Stimulated activated naive CD8-positive, alpha-beta T cell treated with anti-CD3 and anti-CD28 coated beads, Interleukin-15, Interleukin-2, amounts not matched to agents 100 ng/mL and 50 ng/mL, for 24 hours (primary cell): ENCODE data around the gene NTPCR.
"Not testable (repeated sequence)": the region's sequence is repeated elsewhere in the genome, so short reads cannot be mapped to it uniquely, and the experiment has no call there.

Source experiments
- H3K27ac Mint-ChIP-seq: one replicate; pipeline ENCODE4 v1.8.0; 2021; ENCODE audit warnings: mild to moderate bottlenecking, mixed read lengths
- H3K27me3 Mint-ChIP-seq: one replicate; pipeline ENCODE4 v1.8.0; 2021; ENCODE audit warnings: mixed read lengths
- H3K36me3 Mint-ChIP-seq: one replicate; pipeline ENCODE4 v1.8.0; 2021; ENCODE audit warnings: low read depth, mixed read lengths
- H3K4me1 Mint-ChIP-seq: one replicate; pipeline ENCODE4 v1.8.0; 2021; ENCODE audit warnings: low read depth, mixed read lengths
- H3K4me3 Mint-ChIP-seq: one replicate; pipeline ENCODE4 v1.8.0; 2021; ENCODE audit warnings: mild to moderate bottlenecking, mixed read lengths
- H3K9me3 Mint-ChIP-seq: one replicate; pipeline ENCODE4 v1.8.0; 2021; ENCODE audit warnings: mixed read lengths

Gene NTPCR

GRCh38 chr1:232995189-232995588, 44.8 kb downstream of the NTPCR start:
- peaks cover 67% of the 10 kb centered on the region for H3K36me3 Mint-ChIP-seq
- H3K9me3 Mint-ChIP-seq, result peaks cover 16% of the 10 kb centered on the region
- H3K27ac Mint-ChIP-seq, result no peak overlapping the region
- no peak overlapping the region for H3K4me3 Mint-ChIP-seq
- H3K27me3 Mint-ChIP-seq, result no peaks in the 10 kb centered on the region
- peaks cover 7% of the 10 kb centered on the region for H3K4me1 Mint-ChIP-seq

GRCh38 chr1:232996143-232996542, 45.7 kb downstream of the NTPCR start:
- Mint-ChIP-seq H3K27ac (no peak overlapping the region), H3K4me3 (no peak overlapping the region), H3K36me3 (peaks cover 71% of the 10 kb centered on the region), H3K4me1 (peaks cover 3% of the 10 kb centered on the region), H3K9me3 (peaks cover 16% of the 10 kb centered on the region), H3K27me3 (no peaks in the 10 kb centered on the region)

GRCh38 chr1:232998138-232998537, 47.7 kb downstream of the NTPCR start:
- H3K4me1 Mint-ChIP-seq, result no peaks in the 10 kb centered on the region
- H3K36me3 Mint-ChIP-seq, result peaks cover 59% of the 10 kb centered on the region
- H3K4me3 Mint-ChIP-seq, result no peak overlapping the region
- no peak overlapping the region for H3K27ac Mint-ChIP-seq
- no peaks in the 10 kb centered on the region for H3K27me3 Mint-ChIP-seq
- H3K9me3 Mint-ChIP-seq, result peaks cover 14% of the 10 kb centered on the region

GRCh38 chr1:232998646-232999045, 48.2 kb downstream of the NTPCR start:
- Mint-ChIP-seq H3K4me3 (no peak overlapping the region), H3K9me3 (peaks cover 11% of the 10 kb centered on the region), H3K27me3 (no peaks in the 10 kb centered on the region), H3K27ac (no peak overlapping the region), H3K4me1 (no peaks in the 10 kb centered on the region), H3K36me3 (peaks cover 60% of the 10 kb centered on the region)

- Mint-ChIP-seq H3K9me3 (no peaks in the 10 kb centered on the region), H3K27ac (no peak overlapping the region), H3K4me1 (no peaks in the 10 kb centered on the region), H3K27me3 (no peaks in the 10 kb centered on the region), H3K36me3 (peaks cover 51% of the 10 kb centered on the region), H3K4me3 (no peak overlapping the region)
Measured at GRCh38 chr1:232999956-233000625, 49.7 kb downstream of the NTPCR start.

- not testable (repeated sequence) for H3K4me3 Mint-ChIP-seq
- peaks cover 26% of the 10 kb centered on the region for H3K36me3 Mint-ChIP-seq
Measured at GRCh38 chr1:233003638-233004037, 53.2 kb downstream of the NTPCR start.

GRCh38 chr1:233004451-233004850, 54.0 kb downstream of the NTPCR start:
- Mint-ChIP-seq H3K9me3 (no peaks in the 10 kb centered on the region), H3K36me3 (peaks cover 22% of the 10 kb centered on the region), H3K27ac (no peak overlapping the region), H3K4me3 (no peak overlapping the region), H3K4me1 (no peaks in the 10 kb centered on the region), H3K27me3 (no peaks in the 10 kb centered on the region)

More at GRCh38 chr1:233003638-233004037, 53.2 kb downstream of the NTPCR start:
- not testable (repeated sequence) for H3K27ac Mint-ChIP-seq, H3K9me3 Mint-ChIP-seq, H3K27me3 Mint-ChIP-seq, H3K4me1 Mint-ChIP-seq

GRCh38 chr1:233005156-233005555, 54.7 kb downstream of the NTPCR start:
- no peak overlapping the region for H3K4me3 Mint-ChIP-seq
- H3K27ac Mint-ChIP-seq, result no peak overlapping the region
- no peaks in the 10 kb centered on the region for H3K4me1 Mint-ChIP-seq
- peaks cover 22% of the 10 kb centered on the region for H3K36me3 Mint-ChIP-seq
- no peaks in the 10 kb centered on the region for H3K27me3 Mint-ChIP-seq
- no peaks in the 10 kb centered on the region for H3K9me3 Mint-ChIP-seq

GRCh38 chr1:233005703-233006102, 55.3 kb downstream of the NTPCR start:
- Mint-ChIP-seq H3K36me3 (peaks cover 19% of the 10 kb centered on the region), H3K9me3 (no peaks in the 10 kb centered on the region)

GRCh38 chr1:233006108-233006507, 55.7 kb downstream of the NTPCR start:
- Mint-ChIP-seq H3K36me3 (peaks cover 19% of the 10 kb centered on the region), H3K4me3 (no peak overlapping the region), H3K27me3 (no peaks in the 10 kb centered on the region), H3K9me3 (no peaks in the 10 kb centered on the region), H3K4me1 (no peaks in the 10 kb centered on the region), H3K27ac (no peak overlapping the region)

More at GRCh38 chr1:233005703-233006102, 55.3 kb downstream of the NTPCR start:
- no peaks in the 10 kb centered on the region for H3K27me3 Mint-ChIP-seq
- H3K27ac Mint-ChIP-seq, result no peak overlapping the region
- H3K4me1 Mint-ChIP-seq, result no peaks in the 10 kb centered on the region
- H3K4me3 Mint-ChIP-seq, result no peak overlapping the region

GRCh38 chr1:233006541-233006973, 56.1 kb downstream of the NTPCR start:
- no peak overlapping the region for H3K4me3 Mint-ChIP-seq
- H3K27me3 Mint-ChIP-seq, result no peaks in the 10 kb centered on the region
- H3K27ac Mint-ChIP-seq, result no peak overlapping the region
- peaks cover 19% of the 10 kb centered on the region for H3K36me3 Mint-ChIP-seq
- no peaks in the 10 kb centered on the region for H3K9me3 Mint-ChIP-seq
- H3K4me1 Mint-ChIP-seq, result no peaks in the 10 kb centered on the region

GRCh38 chr1:233010146-233010545, 59.7 kb downstream of the NTPCR start:
- Mint-ChIP-seq H3K36me3 (peaks cover 27% of the 10 kb centered on the region), H3K27ac (no peak overlapping the region), H3K9me3 (no peaks in the 10 kb centered on the region), H3K4me1 (no peaks in the 10 kb centered on the region), H3K4me3 (no peak overlapping the region), H3K27me3 (no peaks in the 10 kb centered on the region)

GRCh38 chr1:233012021-233012420, 61.6 kb downstream of the NTPCR start:
- no peak overlapping the region for H3K27ac Mint-ChIP-seq
- no peak overlapping the region for H3K4me3 Mint-ChIP-seq
- no peaks in the 10 kb centered on the region for H3K4me1 Mint-ChIP-seq
- no peaks in the 10 kb centered on the region for H3K9me3 Mint-ChIP-seq
- no peaks in the 10 kb centered on the region for H3K27me3 Mint-ChIP-seq
- peaks cover 23% of the 10 kb centered on the region for H3K36me3 Mint-ChIP-seq

GRCh38 chr1:233015965-233016364, 65.6 kb downstream of the NTPCR start:
- Mint-ChIP-seq H3K4me3 (no peak overlapping the region), H3K36me3 (peaks cover 33% of the 10 kb centered on the region), H3K27me3 (no peaks in the 10 kb centered on the region)

GRCh38 chr1:233016798-233017197, 66.4 kb downstream of the NTPCR start:
- H3K27me3 Mint-ChIP-seq, result no peaks in the 10 kb centered on the region
- no peak overlapping the region for H3K4me3 Mint-ChIP-seq
- H3K9me3 Mint-ChIP-seq, result no peaks in the 10 kb centered on the region
- no peak overlapping the region for H3K27ac Mint-ChIP-seq
- no peaks in the 10 kb centered on the region for H3K4me1 Mint-ChIP-seq
- peaks cover 33% of the 10 kb centered on the region for H3K36me3 Mint-ChIP-seq

More at GRCh38 chr1:233015965-233016364, 65.6 kb downstream of the NTPCR start:
- H3K4me1 Mint-ChIP-seq, result no peaks in the 10 kb centered on the region
- no peak overlapping the region for H3K27ac Mint-ChIP-seq
- H3K9me3 Mint-ChIP-seq, result no peaks in the 10 kb centered on the region

GRCh38 chr1:233019083-233019482, 68.7 kb downstream of the NTPCR start:
- no peaks in the 10 kb centered on the region for H3K9me3 Mint-ChIP-seq
- H3K27me3 Mint-ChIP-seq, result no peaks in the 10 kb centered on the region
- H3K4me3 Mint-ChIP-seq, result no peak overlapping the region
- H3K4me1 Mint-ChIP-seq, result no peaks in the 10 kb centered on the region
- H3K27ac Mint-ChIP-seq, result no peak overlapping the region
- peaks cover 30% of the 10 kb centered on the region for H3K36me3 Mint-ChIP-seq
